Aorta (tissue), 5 donors: ENCODE results near the gene CHD1L. TPM values are rescaled to one million over a fixed set of nuclear protein-coding genes. Genes with fewer than 3 reads are reported as not detected.
"Not testable (repeated sequence)": the region's sequence is repeated elsewhere in the genome, so short reads cannot be mapped to it uniquely, and the experiment has no call there.

Experiments used
- ATAC-seq: fragments of 200-7000 bp; cut with Tn5 transposase; one replicate; pipeline ENCODE4 v1.9.1; 2022; ENCODE audit warnings: moderate library complexity; ENCODE audit not compliant: low FRiP score
- DNase-seq, 2 donors: peaks; one replicate each; pipeline ENCODE4 v3.0.0-alpha.2; 2020
- H3K27ac ChIP-seq, 2 donors: one replicate each; pipeline ENCODE4 v1.5.1; 2013; ENCODE audit warnings: low read length in 2 of 2, mild to moderate bottlenecking in 2 of 2, moderate library complexity in 2 of 2, control low read depth in 1 of 2, inconsistent platforms in 1 of 2, low read depth in 1 of 2
- H3K27me3 ChIP-seq, 2 donors: one replicate each; pipeline ENCODE4 v1.6.1; 2013; ENCODE audit warnings: control low read depth in 1 of 2, low read length in 1 of 2, mild to moderate bottlenecking in 1 of 2, moderate library complexity in 1 of 2; ENCODE audit not compliant: insufficient read depth in 2 of 2, control insufficient read depth in 1 of 2
- H3K36me3 ChIP-seq, 2 donors: one replicate each; pipeline ENCODE4 v1.6.1; 2013; ENCODE audit warnings: control low read depth in 1 of 2, low read length in 1 of 2, mild to moderate bottlenecking in 1 of 2; ENCODE audit not compliant: insufficient read depth in 2 of 2, control insufficient read depth in 1 of 2
- H3K4me1 ChIP-seq, 2 donors: one replicate each; pipeline ENCODE4 v1.6.1; 2013; ENCODE audit warnings: low read length in 2 of 2, control low read depth in 1 of 2, mild to moderate bottlenecking in 1 of 2, moderate library complexity in 1 of 2; ENCODE audit not compliant: insufficient read depth in 2 of 2, control insufficient read depth in 1 of 2
- H3K4me3 ChIP-seq, 2 donors: one replicate each; pipeline ENCODE4 v1.5.1; 2013; ENCODE audit warnings: low read length in 2 of 2, control low read depth in 1 of 2, mild to moderate bottlenecking in 1 of 2
- H3K9me3 ChIP-seq: one replicate; pipeline ENCODE4 v1.6.1; 2013; ENCODE audit warnings: mild to moderate bottlenecking, low read length; ENCODE audit not compliant: control insufficient read depth
- WGBS, 2 donors: extraction: QIAGEN DNeasy Blood & Tissue Kit; methylation state at CpG; one replicate each; pipeline ENCODE4 v1.1.7; 2013; 5-methylcytosine and 5-hydroxymethylcytosine counted together
- intact Hi-C, 2 donors: fragments of 100-400 bp; cut with DNase I; formaldehyde crosslinking; loops; one replicate each; pipeline versions ENCODE4 v1.14.2 to v1.15.0; 2022
- long read RNA-seq, 2 donors: library from polyadenylated mRNA; unstranded; transcript quantifications; one replicate each; pipeline ENCODE4 v2.0.0, GENCODE V29; 2020 to 2021
- polyA plus RNA-seq, 2 donors: library from polyadenylated mRNA; stranded (reverse); fragments of 200-250 nt; gene quantifications; one replicate each; pipeline ENCODE4 v1.2.3, GENCODE V29; 2013
- total RNA-seq, 2 donors: library from RNA; stranded (reverse); fragmentation: NEBNext Ultra II Directional; extraction: Animal tissue kit (Norgen Biotek cat#: 25700); gene quantifications; one replicate each; pipeline ENCODE4 v1.2.1, GENCODE V29; 2021
- donor health status: healthy with polysubstance abuse.
- donor health status: Bipolar disorder and iron deficiency.
- donor health status: DM: no; HTN: no; CAD: no.
- donor health status: DM: no; HTN: no; CAD: no.
- donor health status: DM: yes; HTN: yes; CAD: no.

The CHD1L gene
- total RNA-seq (10 to 100 TPM; 61.7 to 74.2 TPM), polyA plus RNA-seq (10 to 100 TPM; 17.4 to 21.1 TPM)
- long read RNA-seq, donor 1, transcript CHD1L-209 (6 exons, 662 nt), result minor isoform, 5 of 179 reads
- long read RNA-seq, donor 1, transcript CHD1L-202 (23 exons, 2,967 nt), result major isoform, 74 of 179 reads
- long read RNA-seq, donor 1, partial matches to known transcripts, result 67 of 179 reads
- long read RNA-seq, donor 1, other reads (novel, unspliced or antisense), result 29 of 179 reads
- long read RNA-seq, donor 2, transcript CHD1L-202 (23 exons, 2,967 nt), result major isoform, 27 of 47 reads
- long read RNA-seq, donor 2, partial matches to known transcripts, result 5 of 47 reads
- long read RNA-seq, donor 2, other reads (novel, unspliced or antisense), result 15 of 47 reads

DNA sequence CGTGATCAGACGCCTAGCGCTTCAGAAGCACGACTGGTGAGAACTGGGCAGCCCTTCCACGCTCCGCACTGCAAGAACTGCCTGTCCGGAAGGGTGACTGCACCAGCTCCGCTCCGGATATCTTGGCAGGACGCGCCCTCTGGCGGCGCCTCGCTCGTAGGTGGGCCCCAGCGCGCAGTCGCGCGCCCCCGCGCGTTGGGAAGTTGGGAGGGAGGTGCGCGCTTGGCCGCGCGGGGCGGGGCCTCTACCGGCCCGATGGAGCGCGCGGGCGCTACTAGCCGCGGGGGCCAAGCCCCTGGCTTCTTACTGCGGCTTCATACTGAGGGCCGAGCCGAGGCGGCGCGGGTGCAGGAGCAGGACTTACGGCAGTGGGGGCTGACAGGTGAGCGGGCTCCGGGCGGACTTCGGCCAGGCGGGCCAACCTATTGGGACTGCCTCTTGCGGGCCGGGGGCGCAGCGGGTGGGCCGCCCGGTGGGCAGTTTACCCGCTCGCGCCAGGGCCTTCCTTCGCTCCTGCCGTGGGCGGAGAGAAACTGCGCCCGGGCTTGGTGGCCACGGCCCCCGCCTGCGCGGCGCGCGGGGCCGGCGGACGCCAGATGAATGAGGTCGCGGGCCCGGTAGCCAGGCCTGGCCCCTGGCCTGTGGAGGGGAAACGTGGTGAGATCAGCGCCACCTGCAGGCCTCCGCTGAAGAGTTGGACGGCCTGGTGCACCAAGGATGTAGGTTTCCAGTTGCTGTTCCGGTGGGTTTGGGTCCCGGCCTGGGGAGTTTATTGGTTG lies at the start of gene CHD1L:
CHD1L (plus strand) TSS at position 236 of the 779 bp plus-strand sequence; CDS start at position 256, 20 bp downstream.
- intact Hi-C loops, result loop anchor here (1.0 to 2.0 kb wide), 2 partner anchors 70 kb away; partner anchors contain the start of gene PRKAB2 (in 2 of the 2)
- no peaks in the 10 kb centered on the region for H3K9me3 ChIP-seq
- no peaks in the 10 kb centered on the region for H3K27me3 ChIP-seq
- DNase-seq (peak; percentile 98 to 99), ATAC-seq (peak; percentile 99)
- WGBS, 2 donors, result 0 to 1% methylated on average over 73 to 82 of the region's 82 CpGs
- no peaks in the 10 kb centered on the region for H3K36me3 ChIP-seq
- H3K27ac ChIP-seq, result peak within 1 kb of the TSS; percentile 80 to 95
- peaks cover 0 to 3% of the 10 kb centered on the region in 2 donors for H3K4me1 ChIP-seq
- H3K4me3 ChIP-seq, result peak within 1 kb of the TSS; percentile 67 to 92

DNA sequence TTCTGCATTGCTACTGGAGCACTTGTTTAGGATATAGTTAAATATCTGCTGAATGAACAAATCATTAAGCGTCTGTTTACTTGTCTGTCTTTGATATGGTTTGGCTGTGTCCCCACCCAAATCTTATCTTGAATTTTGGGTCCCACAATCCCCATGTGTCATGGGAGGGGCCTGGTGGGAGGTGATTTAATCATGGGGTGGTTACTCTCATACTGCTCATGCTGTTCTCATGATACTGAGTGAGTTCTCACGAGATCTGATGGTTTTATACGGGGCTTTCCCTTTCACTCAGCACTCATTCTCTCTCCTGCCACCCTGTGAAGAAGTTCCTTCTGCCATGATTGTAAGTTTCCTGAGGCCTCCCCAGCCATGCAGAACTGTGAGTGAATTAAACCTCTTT lies 45.2 kb upstream of the CHD1L start:
- H3K4me3 ChIP-seq, ATAC-seq, H3K36me3 ChIP-seq, DNase-seq, H3K27me3 ChIP-seq, intact Hi-C loops, H3K4me1 ChIP-seq, H3K27ac ChIP-seq, H3K9me3 ChIP-seq: not testable (repeated sequence)
- 76 to 77% methylated on average over 3 of the region's 3 CpGs for WGBS, 2 donors

DNA sequence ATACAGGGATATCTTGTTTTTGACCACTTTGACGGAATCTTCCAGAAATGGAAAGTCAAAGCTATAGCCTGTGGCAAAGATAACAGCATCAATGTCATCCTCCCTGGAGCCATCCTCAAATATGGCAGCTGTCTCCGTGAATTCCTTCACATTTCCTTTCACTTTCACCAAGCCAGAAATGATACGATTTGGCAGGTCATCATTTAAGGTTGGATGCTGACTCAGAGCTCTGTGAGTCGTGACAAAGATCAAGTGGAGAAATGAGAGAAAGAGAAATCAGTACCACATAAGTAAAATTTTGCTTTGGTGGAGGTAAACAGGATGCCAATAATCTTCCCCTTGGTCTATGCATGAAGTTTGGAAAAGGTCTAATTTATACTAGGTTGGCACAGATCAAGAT lies 41.2 kb upstream of the CHD1L start:
- Histone ChIP-seq H3K4me3 (no peak overlapping the region), H3K4me1 (no peaks in the 10 kb centered on the region), H3K9me3 (no peaks in the 10 kb centered on the region), H3K36me3 (peaks cover 0 to 5% of the 10 kb centered on the region in 2 donors), H3K27me3 (no peaks in the 10 kb centered on the region), H3K27ac (no peak overlapping the region)
- intact Hi-C loops, result no loop called here
- 92 to 94% methylated on average over 4 of the region's 4 CpGs for WGBS, 2 donors
- ATAC-seq (no peak), DNase-seq (no peak)

DNA sequence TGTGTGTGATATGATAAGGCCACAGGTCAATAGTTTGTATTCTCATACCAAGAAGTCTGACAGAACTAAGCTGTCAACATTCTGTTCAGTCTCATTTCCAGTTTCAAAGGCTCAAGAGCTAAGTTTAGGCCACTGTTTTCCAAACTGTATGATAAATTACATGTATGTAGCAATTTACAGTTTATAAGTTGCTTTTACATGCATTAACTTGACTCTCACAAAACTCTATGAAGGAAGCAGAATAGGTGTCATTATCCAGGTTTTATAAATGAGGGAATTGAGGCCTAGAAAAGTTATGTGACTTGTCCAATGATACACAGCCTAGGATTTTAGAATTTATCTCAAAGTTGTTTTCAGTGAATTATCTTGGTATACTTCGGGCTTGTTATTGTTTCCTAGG lies 40.7 kb upstream of the CHD1L start:
- intact Hi-C loops, result no loop called here
- Histone ChIP-seq H3K36me3 (peaks cover 0 to 5% of the 10 kb centered on the region in 2 donors), H3K4me1 (no peaks in the 10 kb centered on the region), H3K27ac (no peak overlapping the region), H3K27me3 (no peaks in the 10 kb centered on the region), H3K9me3 (no peaks in the 10 kb centered on the region), H3K4me3 (no peak overlapping the region)
- no peak for DNase-seq
- 96 to 97% methylated on average over 1 of the region's 1 CpG for WGBS, 2 donors
- no peak for ATAC-seq

DNA sequence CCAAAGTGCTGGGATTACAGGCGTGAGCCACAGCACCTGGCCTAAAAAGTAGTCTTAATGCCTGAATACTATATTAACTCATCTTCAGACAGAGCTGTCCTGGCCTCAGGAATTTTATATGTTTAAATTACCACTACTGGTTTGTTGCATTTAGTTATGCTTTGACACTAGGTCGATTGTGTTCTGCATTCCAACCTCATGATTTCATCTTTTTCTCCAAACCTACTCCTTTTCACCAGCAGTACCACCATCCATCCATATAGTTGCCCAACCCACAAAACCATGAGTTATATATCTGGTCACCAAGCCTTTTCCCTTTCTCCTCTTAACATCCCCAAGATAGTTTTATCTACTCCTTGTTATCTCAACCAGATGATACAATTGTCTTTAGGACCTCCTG lies 39.9 kb upstream of the CHD1L start:
- 58 to 63% methylated on average over 2 of the region's 2 CpGs for WGBS, 2 donors
- Histone ChIP-seq H3K9me3 (no peaks in the 10 kb centered on the region), H3K4me3 (no peak overlapping the region), H3K4me1 (no peaks in the 10 kb centered on the region), H3K27me3 (no peaks in the 10 kb centered on the region), H3K27ac (no peak overlapping the region), H3K36me3 (peaks cover 0 to 5% of the 10 kb centered on the region in 2 donors)
- no peak for DNase-seq
- no peak for ATAC-seq
- intact Hi-C loops, result no loop called here

DNA sequence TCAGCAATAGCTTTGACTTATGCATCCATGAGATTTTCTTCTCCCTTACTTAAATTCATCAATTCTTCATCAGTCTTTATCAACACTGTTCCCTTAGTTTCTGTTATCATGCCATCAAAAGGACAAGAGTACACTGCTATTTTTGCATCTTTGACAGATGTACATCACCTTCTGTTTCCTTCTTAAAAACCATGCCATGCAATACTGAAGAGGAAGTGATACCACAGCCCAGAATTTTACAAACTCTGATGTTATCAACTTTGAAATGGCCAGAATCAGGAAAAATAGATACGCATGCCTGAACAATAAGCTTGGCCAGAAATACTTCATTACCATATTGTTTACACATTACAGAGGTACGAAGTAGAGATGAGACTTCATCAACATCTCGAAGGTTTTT lies 38.4 kb upstream of the CHD1L start:
- WGBS, 2 donors, result 93 to 99% methylated on average over 3 of the region's 3 CpGs
- Histone ChIP-seq H3K27ac (no peak overlapping the region), H3K4me1 (no peaks in the 10 kb centered on the region), H3K36me3 (peaks cover 0 to 5% of the 10 kb centered on the region in 2 donors), H3K27me3 (no peaks in the 10 kb centered on the region), H3K9me3 (no peaks in the 10 kb centered on the region), H3K4me3 (no peak overlapping the region)
- DNase-seq, result no peak
- intact Hi-C loops, result no loop called here
- ATAC-seq, result no peak

DNA sequence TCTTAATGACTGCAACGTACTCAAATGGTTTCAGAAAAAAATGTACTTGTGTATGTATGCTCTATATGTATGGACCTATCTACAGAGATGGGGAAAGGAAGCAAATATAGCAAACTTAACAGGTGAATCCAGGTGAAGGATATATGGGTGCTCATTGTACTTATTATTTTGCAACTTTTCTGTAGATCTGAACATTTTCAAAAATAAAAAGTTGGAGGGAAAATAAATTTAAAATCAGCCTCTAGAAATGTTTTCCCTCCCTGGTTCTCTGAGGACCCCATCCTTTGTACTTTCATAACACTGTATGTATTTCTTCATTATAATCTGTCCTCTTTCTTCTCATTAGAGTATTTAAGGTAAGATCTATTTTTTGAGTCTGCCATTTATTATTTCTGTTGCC lies 35.3 kb upstream of the CHD1L start:
- Histone ChIP-seq H3K36me3 (peaks cover 0 to 5% of the 10 kb centered on the region in 2 donors), H3K27me3 (no peaks in the 10 kb centered on the region), H3K4me3 (no peak overlapping the region), H3K9me3 (no peaks in the 10 kb centered on the region), H3K27ac (no peak overlapping the region), H3K4me1 (no peaks in the 10 kb centered on the region)
- intact Hi-C loops, result no loop called here
- ATAC-seq, result no peak
- 81 to 92% methylated on average over 1 of the region's 1 CpG for WGBS, 2 donors
- DNase-seq, result no peak

DNA sequence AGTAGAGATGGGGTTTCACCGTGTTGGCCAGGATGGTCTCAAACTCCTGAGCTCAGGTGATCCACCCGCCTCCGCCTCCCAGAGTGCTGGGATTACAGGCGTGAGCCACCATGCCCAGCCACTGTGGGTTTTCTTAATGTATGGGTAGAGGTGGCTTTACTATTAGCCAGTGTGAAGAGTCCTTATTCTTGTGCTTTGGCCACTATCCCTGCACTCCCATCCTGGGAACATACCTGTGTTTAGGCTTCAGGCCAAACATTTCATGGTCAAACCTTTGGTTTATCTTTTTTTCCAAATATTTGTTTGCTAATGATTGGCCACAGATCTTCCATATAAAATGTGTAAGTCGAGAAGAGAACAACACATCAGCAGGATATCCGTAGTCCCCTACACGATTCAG lies 33.9 kb upstream of the CHD1L start:
- intact Hi-C loops, result no loop called here
- Histone ChIP-seq H3K4me3 (no peak overlapping the region), H3K27ac (no peak overlapping the region), H3K36me3 (peaks cover 2 to 5% of the 10 kb centered on the region in 2 donors), H3K27me3 (no peaks in the 10 kb centered on the region), H3K4me1 (no peaks in the 10 kb centered on the region), H3K9me3 (no peaks in the 10 kb centered on the region)
- 95 to 96% methylated on average over 7 of the region's 7 CpGs for WGBS, 2 donors
- DNase-seq (no peak), ATAC-seq (no peak)
